ENCODE data around the gene SH3BP2. TPM values are rescaled to one million over a fixed set of nuclear protein-coding genes. Genes with fewer than 3 reads are reported as not detected.

Gene SH3BP2
- total RNA-seq, 1 experiment from 2014 or later: 28.1 TPM

DNA sequence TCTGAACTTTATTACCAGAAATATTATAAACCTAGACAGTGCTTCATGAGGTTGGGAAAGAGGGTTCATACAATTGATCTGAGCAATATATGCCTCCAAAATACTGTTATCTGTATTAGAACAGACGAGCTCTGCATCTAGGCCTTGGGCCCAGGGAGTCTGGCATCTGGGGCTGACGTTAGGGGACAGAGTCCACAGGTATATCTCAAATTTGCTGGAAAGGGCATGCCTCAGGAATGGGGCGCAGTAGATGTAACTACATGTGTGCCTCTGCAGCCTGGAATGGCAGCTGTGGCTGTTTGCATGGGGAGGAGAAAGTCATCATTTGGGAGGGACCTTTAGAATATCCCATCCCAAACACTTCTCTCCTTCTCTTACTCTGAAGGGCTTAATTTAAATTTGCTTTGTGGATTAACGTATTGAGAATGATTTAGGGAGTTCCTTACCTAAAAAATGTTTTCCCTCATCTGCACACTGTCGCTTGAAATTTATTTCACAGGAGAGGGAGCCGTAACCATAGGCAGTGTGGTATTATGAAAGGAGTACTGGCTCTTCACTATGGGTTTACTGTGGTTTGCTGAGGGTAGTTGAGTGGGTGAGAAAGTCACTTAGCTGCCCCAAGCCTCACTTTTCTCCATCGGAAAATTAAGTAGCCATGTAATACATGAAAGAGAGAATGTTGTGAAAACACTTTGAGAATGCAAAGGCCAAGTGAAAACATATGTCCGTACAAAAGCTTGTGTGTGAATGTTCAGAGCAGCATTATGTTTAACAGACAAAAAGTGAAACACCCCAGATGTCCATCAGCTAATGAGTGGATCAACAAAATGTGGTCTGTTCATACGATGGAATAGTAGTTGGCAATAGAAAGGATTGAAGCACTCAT is 56.6 kb downstream of the SH3BP2 start:
- Histone ChIP-seq H3K36me3 (peaks cover 3% of the 10 kb centered on the region; the same call in 1 of the 2 replicates), H3K27ac (no peak overlapping the region), H3K4me1 (peaks cover 8% of the 10 kb centered on the region; the same call in 1 of the 2 replicates), H3K9me3 (replicated peaks) (no peaks in the 10 kb centered on the region), H3K27me3 (no peaks in the 10 kb centered on the region), H3K4me3 (no peak overlapping the region)
- DNase-seq: no peak

DNA sequence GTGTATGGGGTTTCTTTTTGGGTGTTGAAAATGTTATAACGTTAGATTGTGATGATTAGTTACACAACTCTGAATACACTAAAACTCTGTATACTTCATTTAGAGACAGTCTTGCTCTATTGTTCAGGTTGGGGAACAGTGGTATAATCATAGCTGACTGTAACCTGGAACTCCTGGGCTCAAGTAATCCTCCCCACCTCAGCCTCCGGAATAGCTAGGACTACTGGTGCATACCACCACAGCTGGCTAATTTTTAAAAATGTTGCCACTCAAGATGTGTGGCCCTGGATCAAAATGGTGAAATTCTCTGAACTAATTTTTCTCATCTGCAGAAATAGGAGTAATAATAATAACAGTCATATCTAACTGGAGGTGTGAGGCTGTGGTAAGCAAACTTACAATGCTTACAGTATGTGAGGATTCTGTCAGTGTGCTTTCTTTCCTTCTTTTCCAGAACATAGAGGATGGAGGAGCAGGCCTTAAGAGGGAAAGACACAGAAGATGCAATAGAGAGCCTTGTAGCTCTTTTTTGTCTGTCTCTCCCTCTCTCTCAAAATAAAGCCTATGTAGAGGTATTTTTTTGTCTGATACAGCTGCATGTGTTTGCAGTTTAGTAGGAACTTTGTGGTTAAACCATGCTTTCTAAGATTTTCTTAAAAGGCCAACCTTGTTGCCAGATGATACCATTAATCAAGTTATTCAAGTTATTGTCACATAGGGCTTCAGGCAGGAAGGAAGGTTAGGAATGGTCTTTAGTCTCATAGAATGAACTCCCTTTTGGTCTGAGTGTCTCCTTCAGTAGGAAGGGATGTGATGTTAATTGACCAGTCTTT is 58.3 kb downstream of the SH3BP2 start:
- DNase-seq: peak in 1 of 2 experiments; percentile 35
- no peaks in the 10 kb centered on the region for H3K9me3 ChIP-seq (replicated peaks)
- peaks cover 8% of the 10 kb centered on the region; the same call in 1 of the 2 replicates for H3K4me1 ChIP-seq
- peaks cover 11% of the 10 kb centered on the region for H3K36me3 ChIP-seq
- no peak overlapping the region for H3K4me3 ChIP-seq
- no peaks in the 10 kb centered on the region for H3K27me3 ChIP-seq
- no peak overlapping the region for H3K27ac ChIP-seq

DNA sequence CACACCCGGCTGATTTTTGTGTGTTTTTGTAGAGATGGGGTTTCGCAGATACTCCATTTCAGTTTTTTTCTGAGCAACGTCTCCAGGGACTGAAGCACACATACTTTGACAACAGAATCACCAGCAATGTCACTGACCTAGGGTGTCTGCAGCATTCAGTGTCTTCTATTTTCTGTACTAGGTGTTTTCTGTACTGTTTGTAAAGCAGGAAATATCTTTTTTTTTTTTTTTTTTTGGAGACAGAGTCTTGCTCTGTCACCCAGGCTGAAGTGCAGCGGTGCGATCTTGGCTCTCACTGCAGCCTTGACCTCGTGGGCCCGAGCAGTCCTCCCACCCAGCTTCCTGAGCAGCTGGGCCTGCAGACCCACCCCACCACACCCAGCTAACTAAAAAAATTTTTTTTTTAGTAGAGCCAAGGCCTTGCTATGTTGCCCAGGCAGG is 59.6 kb downstream of the SH3BP2 start:
- no peak for DNase-seq
- H3K4me1 ChIP-seq: peaks cover 8% of the 10 kb centered on the region; the same call in 1 of the 2 replicates
- H3K36me3 ChIP-seq: peaks cover 14% of the 10 kb centered on the region
- H3K27ac ChIP-seq: no peak overlapping the region
- H3K27me3 ChIP-seq: no peaks in the 10 kb centered on the region
- no peak overlapping the region for H3K4me3 ChIP-seq
- H3K9me3 ChIP-seq (replicated peaks): no peaks in the 10 kb centered on the region

DNA sequence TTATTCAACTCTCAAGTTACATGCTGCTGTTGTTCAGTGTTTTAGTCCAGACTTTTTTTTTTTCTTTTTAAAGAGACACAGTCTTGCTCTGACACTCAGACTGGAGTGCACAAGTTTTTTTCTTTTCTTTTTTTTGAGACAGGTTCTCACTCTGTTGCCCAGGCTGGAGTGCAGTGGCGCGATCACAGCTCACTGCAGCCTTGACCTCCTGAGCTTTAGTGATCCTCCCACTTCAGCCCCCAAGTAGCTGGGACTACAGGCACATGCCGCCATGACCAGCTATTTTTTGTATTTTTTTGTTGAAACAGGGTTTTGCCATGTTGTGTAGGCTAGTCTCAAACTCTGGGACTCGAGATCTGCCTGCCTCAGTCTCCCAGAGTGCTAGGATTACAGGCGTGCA is 62.7 kb downstream of the SH3BP2 start:
- Histone ChIP-seq H3K4me3 (no peak overlapping the region), H3K9me3 (replicated peaks) (no peaks in the 10 kb centered on the region), H3K27ac (no peak overlapping the region), H3K4me1 (peaks cover 27% of the 10 kb centered on the region), H3K36me3 (peaks cover 16% of the 10 kb centered on the region), H3K27me3 (no peaks in the 10 kb centered on the region)
- DNase-seq: no peak

DNA sequence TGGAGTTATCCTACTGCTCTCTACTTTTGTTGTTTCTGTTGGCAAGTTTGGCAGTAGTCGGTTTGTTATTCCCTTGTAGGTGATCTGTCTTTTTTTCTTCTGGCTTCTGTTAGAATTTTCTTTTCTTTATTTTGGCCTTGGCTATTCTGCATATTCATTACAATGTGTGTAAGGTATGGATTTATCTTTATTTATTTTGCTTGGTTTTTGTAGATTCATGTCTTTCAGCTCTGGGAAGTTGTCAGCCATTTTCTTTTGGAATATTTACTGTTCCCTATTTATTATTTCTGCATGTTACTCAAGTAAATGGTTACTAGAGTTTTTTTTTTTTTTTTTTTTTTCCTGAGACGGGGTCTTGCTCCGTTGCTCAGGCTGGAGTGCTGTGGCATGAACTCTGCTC is 63.4 kb downstream of the SH3BP2 start:
- H3K4me1 ChIP-seq: peaks cover 28% of the 10 kb centered on the region
- no peaks in the 10 kb centered on the region for H3K9me3 ChIP-seq (replicated peaks)
- no peak overlapping the region for H3K4me3 ChIP-seq
- DNase-seq: no peak
- no peak overlapping the region for H3K27ac ChIP-seq
- peaks cover 13% of the 10 kb centered on the region for H3K36me3 ChIP-seq
- H3K27me3 ChIP-seq: no peaks in the 10 kb centered on the region

DNA sequence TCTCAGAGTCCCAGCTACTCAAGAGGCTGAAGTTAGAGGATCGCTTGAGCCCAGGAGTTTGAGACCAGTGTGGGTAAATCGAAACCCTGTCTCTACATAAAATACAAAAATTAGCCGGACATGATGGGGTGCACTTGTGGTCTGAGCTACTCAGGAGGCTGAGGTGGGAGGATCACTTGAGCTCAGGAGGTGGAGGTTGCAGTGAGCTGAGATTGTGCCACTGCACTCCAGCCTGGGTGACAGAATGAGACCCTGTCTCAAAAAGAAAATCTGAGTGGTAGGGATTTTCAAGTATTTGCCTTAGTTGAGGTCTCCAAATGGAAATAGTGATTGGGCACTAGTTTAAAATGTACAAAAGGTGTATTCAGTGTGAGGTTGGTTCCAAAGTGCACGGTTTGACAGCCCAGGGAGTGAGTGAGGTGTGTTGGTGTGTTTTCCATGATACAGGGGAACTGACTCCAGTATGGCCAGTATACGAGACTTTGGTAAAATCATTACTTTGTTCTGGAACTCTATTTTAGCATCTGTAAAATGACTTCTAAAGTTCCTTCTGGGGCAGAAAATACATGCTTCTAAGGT is 64.6 kb downstream of the SH3BP2 start:
- Histone ChIP-seq H3K9me3 (replicated peaks) (no peaks in the 10 kb centered on the region), H3K4me1 (peaks cover 30% of the 10 kb centered on the region), H3K4me3 (no peak overlapping the region), H3K27ac (no peak overlapping the region), H3K27me3 (no peaks in the 10 kb centered on the region), H3K36me3 (peaks cover 13% of the 10 kb centered on the region)
- DNase-seq: no peak

DNA sequence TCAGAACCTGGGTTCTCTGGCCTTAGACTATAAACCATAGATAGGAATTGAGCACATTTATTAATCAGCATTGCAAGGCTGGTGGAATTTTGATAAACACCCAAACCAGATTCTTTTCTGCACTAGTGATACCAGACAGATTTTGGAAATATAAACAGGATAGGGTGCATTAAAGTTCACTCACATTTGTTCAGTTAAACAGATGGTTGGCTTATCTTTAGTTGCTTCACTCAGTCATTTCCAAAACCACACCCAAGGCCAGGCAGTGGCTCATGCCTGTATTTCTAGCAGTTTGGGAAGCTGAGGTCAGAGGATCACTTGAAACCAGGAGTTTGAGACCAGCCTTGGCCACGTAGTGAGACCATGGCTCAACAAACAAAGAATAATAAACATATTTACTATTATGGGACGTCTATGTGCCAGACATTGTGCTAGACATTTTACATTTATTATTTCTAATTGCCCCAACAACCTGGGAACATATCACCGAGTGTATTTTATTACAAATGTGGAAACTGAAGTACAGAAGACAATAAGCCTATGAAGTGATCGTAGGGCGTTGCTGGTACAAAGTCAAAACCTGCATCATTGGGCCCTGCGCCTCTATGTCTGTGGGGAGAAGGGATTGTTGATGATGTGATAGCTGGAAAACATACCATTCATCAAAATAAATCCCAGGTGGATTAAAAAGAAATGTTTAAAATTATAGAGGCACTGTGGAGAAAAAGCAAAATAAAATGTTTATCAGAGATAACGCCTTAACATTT is 65.7 kb downstream of the SH3BP2 start:
- no peaks in the 10 kb centered on the region for H3K27me3 ChIP-seq
- DNase-seq: peak in 1 of 2 experiments; percentile 47
- H3K9me3 ChIP-seq (replicated peaks): no peaks in the 10 kb centered on the region
- H3K4me3 ChIP-seq: no peak overlapping the region
- no peak overlapping the region for H3K27ac ChIP-seq
- H3K36me3 ChIP-seq: peaks cover 13% of the 10 kb centered on the region
- peaks cover 30% of the 10 kb centered on the region for H3K4me1 ChIP-seq

DNA sequence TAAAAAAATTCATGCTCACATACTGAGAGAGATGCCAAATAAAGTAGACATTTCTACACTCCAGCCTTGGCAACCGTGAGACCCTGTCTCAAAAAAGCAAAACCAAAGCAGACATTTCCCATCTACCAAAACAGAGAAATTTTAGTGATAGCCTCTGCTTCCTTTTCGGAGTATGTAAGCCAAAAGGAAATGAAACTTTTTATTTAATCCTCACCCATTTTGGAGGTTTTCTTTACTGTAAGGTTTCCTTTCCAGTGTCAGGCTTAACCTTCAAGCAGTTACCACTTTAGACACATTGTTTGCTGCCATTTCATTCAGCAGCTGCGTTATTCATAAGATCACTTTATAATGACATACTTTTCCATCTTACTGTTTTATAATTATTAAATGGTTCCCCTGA is 66.6 kb downstream of the SH3BP2 start:
- peaks cover 30% of the 10 kb centered on the region for H3K4me1 ChIP-seq
- no peak overlapping the region for H3K27ac ChIP-seq
- H3K4me3 ChIP-seq: no peak overlapping the region

DNA sequence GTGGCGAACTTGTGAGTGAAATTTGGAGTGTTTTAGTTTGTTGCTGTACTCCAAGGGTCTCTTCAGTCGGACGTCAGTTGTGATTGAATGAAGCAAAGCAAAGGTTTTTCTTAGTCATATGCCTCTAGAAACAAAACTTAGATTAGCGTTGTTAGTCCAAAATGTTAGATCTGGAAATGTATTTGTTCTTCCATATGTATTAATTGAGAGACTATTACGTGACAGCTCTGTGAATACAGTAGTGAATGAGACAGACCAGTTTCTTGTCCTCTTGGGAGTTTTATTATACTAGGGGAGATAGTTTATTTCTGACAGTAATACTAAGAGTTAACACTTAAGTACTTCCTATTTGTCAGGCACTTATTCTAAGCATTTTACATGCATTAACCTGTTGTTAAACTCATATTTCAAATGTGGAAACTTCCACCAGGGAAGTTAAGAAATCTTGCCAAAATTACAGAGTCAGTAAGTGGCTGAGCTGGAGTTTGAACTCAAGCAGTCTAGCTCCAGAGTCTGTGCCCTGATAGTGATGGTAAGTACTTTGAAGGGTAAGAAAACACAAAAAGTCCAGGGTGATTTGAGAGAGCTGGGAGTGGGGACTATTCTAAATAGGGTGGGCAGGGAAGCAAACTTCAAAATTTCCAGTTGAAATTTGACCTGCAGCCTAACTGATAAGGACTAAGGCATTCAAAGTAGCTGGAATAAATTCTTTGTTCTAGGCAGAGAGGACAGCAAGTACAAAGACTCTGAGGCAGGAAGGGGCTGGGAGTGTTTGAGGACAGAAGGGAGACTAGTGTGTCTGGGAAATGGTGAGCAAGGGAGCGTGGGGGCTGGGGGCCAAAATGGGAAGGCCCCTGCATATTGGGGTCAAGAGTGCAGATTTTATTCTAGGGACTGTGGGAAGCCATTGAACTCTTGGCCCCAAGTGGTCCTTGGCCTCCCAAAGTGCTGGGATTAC is 67.8 kb downstream of the SH3BP2 start:
- Histone ChIP-seq H3K36me3 (peaks cover 6% of the 10 kb centered on the region; the same call in 1 of the 2 replicates), H3K4me1 (peaks cover 32% of the 10 kb centered on the region), H3K9me3 (replicated peaks) (no peaks in the 10 kb centered on the region), H3K4me3 (no peak overlapping the region), H3K27ac (no peak overlapping the region), H3K27me3 (no peaks in the 10 kb centered on the region)
- peak in 1 of 2 experiments; percentile 39 for DNase-seq

More for the DNA sequence above, 66.6 kb downstream of the SH3BP2 start:
- H3K36me3 ChIP-seq: peaks cover 13% of the 10 kb centered on the region
- DNase-seq: no peak
- no peaks in the 10 kb centered on the region for H3K9me3 ChIP-seq (replicated peaks)
- no peaks in the 10 kb centered on the region for H3K27me3 ChIP-seq

DNA sequence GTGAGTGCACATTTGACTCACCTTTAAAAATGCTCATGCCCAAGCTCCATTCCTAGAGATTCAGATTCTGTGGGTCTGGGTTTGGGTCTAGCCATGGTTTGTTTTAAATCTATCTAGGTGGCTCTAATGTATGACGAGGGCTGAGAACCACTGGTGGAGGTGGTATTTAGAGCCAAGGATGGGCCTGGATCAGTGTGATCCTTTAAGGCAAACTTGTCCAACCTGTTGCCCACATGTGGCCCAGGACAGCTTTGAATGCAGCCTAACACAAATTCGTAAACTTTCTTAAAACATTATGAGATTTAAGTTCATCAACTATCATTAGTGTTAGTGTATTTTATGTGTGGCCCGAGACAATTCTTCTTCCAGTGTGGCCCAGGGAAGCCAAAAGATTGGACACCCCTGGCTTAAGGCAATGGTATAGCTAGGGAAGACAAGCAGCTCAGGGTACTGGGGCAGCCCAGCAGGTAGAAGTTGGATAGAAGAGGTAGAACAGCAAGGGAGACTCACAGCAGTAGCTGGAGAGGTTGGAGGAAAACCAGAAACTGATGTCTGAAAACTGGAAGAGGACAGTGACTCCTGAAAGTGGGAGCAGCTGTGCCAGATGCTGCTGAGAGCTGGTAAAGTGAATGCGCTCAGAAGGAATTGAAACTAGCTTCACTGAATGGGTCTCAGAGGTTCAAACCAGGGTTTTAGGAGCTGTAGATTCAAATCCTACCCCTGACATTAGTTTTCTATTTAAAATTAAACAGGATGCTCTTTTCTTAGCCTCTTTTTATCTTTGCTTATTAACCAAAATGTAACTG is 68.9 kb downstream of the SH3BP2 start:
- Histone ChIP-seq H3K9me3 (replicated peaks) (no peaks in the 10 kb centered on the region), H3K4me3 (no peak overlapping the region), H3K27me3 (no peaks in the 10 kb centered on the region), H3K4me1 (peaks cover 32% of the 10 kb centered on the region), H3K36me3 (peaks cover 5% of the 10 kb centered on the region; the same call in 1 of the 2 replicates), H3K27ac (no peak overlapping the region)
- no peak for DNase-seq

DNA sequence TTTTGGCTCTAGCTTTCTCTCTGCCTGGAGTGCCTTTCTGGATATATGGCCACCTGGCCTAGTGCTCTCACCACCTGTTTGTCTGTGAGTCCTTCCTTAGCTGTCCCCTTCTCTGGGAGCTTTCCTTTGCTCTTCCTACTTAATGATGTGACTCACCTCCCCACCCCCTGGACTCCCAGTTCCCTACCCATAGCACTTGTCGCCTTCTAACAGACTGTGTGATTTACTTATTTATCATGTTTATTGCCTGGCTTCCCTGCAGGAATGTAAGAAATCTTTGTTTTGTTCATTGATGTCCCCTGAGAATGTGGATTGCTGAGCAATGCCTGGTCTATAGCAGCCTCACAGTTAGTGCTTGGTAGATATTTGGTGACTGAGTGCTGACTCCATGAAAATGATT is 69.6 kb downstream of the SH3BP2 start:
- H3K36me3 ChIP-seq: peaks cover 3% of the 10 kb centered on the region; the same call in 1 of the 2 replicates
- no peak overlapping the region for H3K27ac ChIP-seq
- H3K4me3 ChIP-seq: no peak overlapping the region
- no peaks in the 10 kb centered on the region for H3K9me3 ChIP-seq (replicated peaks)
- H3K27me3 ChIP-seq: no peaks in the 10 kb centered on the region
- H3K4me1 ChIP-seq: peaks cover 36% of the 10 kb centered on the region
- DNase-seq: no peak

DNA sequence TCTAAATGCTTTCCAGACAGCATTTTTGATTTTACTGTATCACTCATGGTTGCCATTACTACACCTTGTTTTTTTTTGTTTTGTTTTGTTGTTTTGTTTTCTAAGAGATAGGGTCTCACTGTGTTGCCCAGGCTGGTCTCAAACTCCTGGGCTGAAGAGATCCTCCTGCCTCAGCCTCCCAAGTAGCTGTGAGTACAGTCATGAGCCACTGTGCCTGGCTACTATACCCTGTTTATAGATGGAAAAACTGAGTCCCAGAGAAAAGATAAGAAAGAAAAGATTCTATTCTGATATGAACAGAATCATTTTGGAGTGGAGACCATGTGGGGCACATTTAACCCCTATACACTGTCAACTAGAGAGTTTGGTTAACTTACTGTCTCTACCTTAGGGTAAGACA is 70.8 kb downstream of the SH3BP2 start:
- Histone ChIP-seq H3K4me3 (no peak overlapping the region), H3K4me1 (peaks cover 36% of the 10 kb centered on the region), H3K9me3 (replicated peaks) (no peaks in the 10 kb centered on the region), H3K27me3 (no peaks in the 10 kb centered on the region), H3K36me3 (peaks cover 3% of the 10 kb centered on the region; the same call in 1 of the 2 replicates), H3K27ac (no peak overlapping the region)
- no peak for DNase-seq
